H9 (cell line): Measurements from ENCODE around the gene KCNMA1. TPM values are rescaled to one million over a fixed set of nuclear protein-coding genes. Genes with fewer than 3 reads are reported as not detected.

ENCODE experiments used
- DNase-seq: peaks from one replicate; pipeline ENCODE4 v3.0.0-alpha.2; 2017
- H2AFZ ChIP-seq: one replicate; pipeline ENCODE4 v1.6.1; 2013; ENCODE audit warnings: mild to moderate bottlenecking, low read length, control low read depth, moderate library complexity
- H2AK5ac ChIP-seq: 2 replicates; pipeline ENCODE4 v1.6.1; 2013; ENCODE audit warnings: low read length, control low read depth, mixed read lengths; ENCODE audit not compliant: insufficient read length
- H2BK120ac ChIP-seq: one replicate; pipeline ENCODE4 v1.6.1; 2013; ENCODE audit warnings: low read depth, mild to moderate bottlenecking, low read length, control low read depth, inconsistent platforms; ENCODE audit not compliant: poor library complexity, severe bottlenecking
- H2BK12ac ChIP-seq: 2 replicates; pipeline ENCODE4 v1.6.1; 2013; ENCODE audit warnings: low read length, control low read depth, mixed read lengths, low read depth; ENCODE audit not compliant: insufficient read length
- H2BK15ac ChIP-seq: 2 replicates; pipeline ENCODE4 v1.6.1; 2013; ENCODE audit warnings: low read depth, low read length, control low read depth
- H2BK20ac ChIP-seq: one replicate; pipeline ENCODE4 v1.6.1; 2013; ENCODE audit warnings: low read depth, mild to moderate bottlenecking, low read length, control low read depth, inconsistent platforms; ENCODE audit not compliant: poor library complexity, severe bottlenecking
- H2BK5ac ChIP-seq: 2 replicates; pipeline ENCODE4 v1.6.1; 2013; ENCODE audit warnings: low read length, control low read depth, mixed read lengths; ENCODE audit not compliant: insufficient read length
- H3K14ac ChIP-seq: 2 replicates; pipeline ENCODE4 v1.6.1; 2013; ENCODE audit warnings: low read length, control low read depth; ENCODE audit not compliant: insufficient read depth
- H3K18ac ChIP-seq: 2 replicates; pipeline ENCODE4 v1.6.1; 2013; ENCODE audit warnings: low read depth, mild to moderate bottlenecking, mixed read lengths, low read length, control low read depth; ENCODE audit not compliant: insufficient read length
- H3K23ac ChIP-seq: 2 replicates; pipeline ENCODE4 v1.6.1; 2013; ENCODE audit warnings: low read length, control low read depth, mixed read lengths, low read depth; ENCODE audit not compliant: insufficient read length
- H3K23me2 ChIP-seq: 2 replicates; pipeline ENCODE4 v1.6.1; 2013; ENCODE audit warnings: low read depth, mild to moderate bottlenecking, mixed read lengths, low read length, control low read depth; ENCODE audit not compliant: insufficient read length, poor library complexity, severe bottlenecking
- H3K27ac ChIP-seq: 2 replicates; pipeline ENCODE4 v1.5.1; 2013; ENCODE audit warnings: low read length, control low read depth, mixed read lengths, low read depth; ENCODE audit not compliant: insufficient read length
- H3K27me3 ChIP-seq: 2 replicates; pipeline ENCODE4 v1.6.1; 2013; ENCODE audit warnings: low read length, control low read depth, inconsistent platforms; ENCODE audit not compliant: insufficient read depth
- H3K4ac ChIP-seq: 2 replicates; pipeline ENCODE4 v1.6.1; 2013; ENCODE audit warnings: low read depth, mild to moderate bottlenecking, control low read depth, inconsistent platforms, low read length, moderate library complexity
- H3K4me1 ChIP-seq: 2 replicates; pipeline ENCODE4 v1.6.1; 2013; ENCODE audit warnings: low read length, control low read depth, inconsistent platforms; ENCODE audit not compliant: insufficient read depth
- H3K4me2 ChIP-seq: 2 replicates; pipeline ENCODE4 v1.6.1; 2013; ENCODE audit warnings: low read length, control low read depth, mixed read lengths; ENCODE audit not compliant: insufficient read length, insufficient read depth
- H3K56ac ChIP-seq: 2 replicates; pipeline ENCODE4 v1.6.1; 2013; ENCODE audit warnings: low read depth, mild to moderate bottlenecking, mixed read lengths, low read length, control low read depth; ENCODE audit not compliant: insufficient read length
- H3K79me1 ChIP-seq: 2 replicates; pipeline ENCODE4 v1.6.1; 2013; ENCODE audit warnings: low read depth, mild to moderate bottlenecking, moderate library complexity, low read length, control low read depth, inconsistent platforms; ENCODE audit not compliant: insufficient read depth, poor library complexity, severe bottlenecking
- H3K79me2 ChIP-seq: 2 replicates; pipeline ENCODE4 v1.6.1; 2013; ENCODE audit warnings: low read length, control low read depth, inconsistent platforms; ENCODE audit not compliant: insufficient read depth
- H3K9ac ChIP-seq: 2 replicates; pipeline ENCODE4 v1.6.1; 2013; ENCODE audit warnings: low read length, control low read depth, mixed read lengths; ENCODE audit not compliant: insufficient read length; ENCODE audit errors: extremely low read depth
- H3K9me3 ChIP-seq: one replicate; pipeline ENCODE4 v1.6.1; 2013; ENCODE audit warnings: low read depth, low read length, inconsistent platforms; ENCODE audit not compliant: control insufficient read depth
- H3T11ph ChIP-seq: one replicate; pipeline ENCODE4 v1.6.1; 2013; ENCODE audit warnings: mild to moderate bottlenecking, low read length, control low read depth, inconsistent platforms
- H4K20me1 ChIP-seq: one replicate; pipeline ENCODE4 v1.6.1; 2013; ENCODE audit not compliant: control insufficient read depth, insufficient read length, insufficient read depth
- H4K5ac ChIP-seq: 2 replicates; pipeline ENCODE4 v1.6.1; 2013; ENCODE audit warnings: low read depth, mild to moderate bottlenecking, mixed read lengths, low read length, control low read depth; ENCODE audit not compliant: insufficient read length
- H4K8ac ChIP-seq: replicated peaks from 2 replicates; pipeline ENCODE4 v1.6.1; 2013; ENCODE audit warnings: low read length, control low read depth, mixed read lengths, low read depth; ENCODE audit not compliant: insufficient read length
- H4K91ac ChIP-seq: 2 replicates; pipeline ENCODE4 v1.6.1; 2013; ENCODE audit warnings: low read depth, mild to moderate bottlenecking, moderate library complexity, mixed read lengths, low read length, control low read depth; ENCODE audit not compliant: insufficient read length
- H3K27ac Mint-ChIP-seq, 3 experiments: 2 replicates in 2 of 3; 3 replicates in 1 of 3; pipeline ENCODE4 v1.8.0; 2020 to 2021; ENCODE audit warnings: mixed read lengths in 3 of 3, mild to moderate bottlenecking in 1 of 3, moderate library complexity in 1 of 3
- H3K27me3 Mint-ChIP-seq: 2 replicates; pipeline ENCODE4 v1.8.0; 2021; ENCODE audit warnings: low read depth, mild to moderate bottlenecking, moderate library complexity, mixed read lengths
- H3K36me3 Mint-ChIP-seq, 3 experiments: 2 replicates in 2 of 3; 3 replicates in 1 of 3; pipeline ENCODE4 v1.8.0; 2020 to 2021; ENCODE audit warnings: low read depth in 3 of 3, mixed read lengths in 3 of 3; ENCODE audit not compliant: insufficient read depth in 1 of 3
- H3K4me1 Mint-ChIP-seq, 2 experiments: 2 replicates each; pipeline ENCODE4 v1.8.0; 2020; ENCODE audit warnings: mixed read lengths in 2 of 2
- H3K4me3 Mint-ChIP-seq, 2 experiments: 2 replicates in 1 of 2; 3 replicates in 1 of 2; pipeline ENCODE4 v1.8.0; 2020 to 2021; ENCODE audit warnings: mild to moderate bottlenecking in 2 of 2, mixed read lengths in 2 of 2, moderate library complexity in 1 of 2
- H3K9me3 Mint-ChIP-seq, 2 experiments: 2 replicates in 1 of 2; 3 replicates in 1 of 2; pipeline ENCODE4 v1.8.0; 2020; ENCODE audit warnings: mild to moderate bottlenecking in 2 of 2, mixed read lengths in 2 of 2, moderate library complexity in 1 of 2
- total RNA-seq: library from RNA; stranded (reverse); gene quantifications from 2 replicates; pipeline ENCODE4 v1.2.1, GENCODE V29; 2021
- TF ChIP-seq, protein P1 (sequence below): fragments of 200-600 bp; sonication (generic); conservative IDR thresholded peaks from 3 replicates; pipeline ENCODE4 v1.8.0; 2021; ENCODE audit warnings: antibody characterized with exemption, mild to moderate bottlenecking

Gene KCNMA1
- total RNA-seq, 1 experiment from 2014 or later: 2.0 TPM

DNA sequence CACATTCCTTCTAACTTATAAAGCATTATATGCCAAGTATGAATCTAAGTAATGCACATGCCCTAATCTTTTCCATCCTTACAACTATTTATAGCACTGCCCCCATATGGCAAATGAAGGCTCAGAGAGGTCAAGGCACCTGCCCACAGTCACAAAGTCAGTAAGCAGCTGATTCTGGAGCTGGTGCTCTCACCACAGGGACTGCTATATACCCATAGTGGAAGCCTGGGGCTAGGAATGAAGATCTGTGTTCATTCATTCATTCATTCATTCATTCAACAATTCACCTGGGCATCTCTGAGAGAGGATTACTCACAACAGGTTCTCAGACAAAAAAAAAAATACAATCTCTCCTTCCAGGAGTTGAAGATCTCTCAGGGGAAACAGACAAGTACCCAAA, 213.4 kb downstream of the KCNMA1 start:
- Histone ChIP-seq H4K20me1 (no peaks in the 10 kb centered on the region), H3K9ac (no peak overlapping the region), H4K91ac (no peak overlapping the region), H3K79me2 (no peaks in the 10 kb centered on the region), H3K27me3 (no peaks in the 10 kb centered on the region), H3T11ph (no peak overlapping the region), H4K8ac (no peak overlapping the region), H2BK120ac (no peak overlapping the region), H3K79me1 (no peaks in the 10 kb centered on the region), H3K4me2 (no peak overlapping the region), H2BK15ac (no peak overlapping the region), H3K18ac (no peak overlapping the region), H3K4ac (no peak overlapping the region), H3K9me3 (no peaks in the 10 kb centered on the region), H3K56ac (no peak overlapping the region), H2BK20ac (no peak overlapping the region), H3K4me1 (no peaks in the 10 kb centered on the region), H2BK12ac (no peak overlapping the region), H2BK5ac (no peak overlapping the region), H3K23ac (no peak overlapping the region), H3K27ac (no peak overlapping the region), H3K23me2 (no peaks in the 10 kb centered on the region), H3K14ac (no peak overlapping the region), H2AFZ (no peak overlapping the region), H2AK5ac (no peak overlapping the region), H4K5ac (no peak overlapping the region)
- DNase-seq: no peak
- no peaks in the 10 kb centered on the region; the same call in 1 of the 2 replicates for H3K27me3 Mint-ChIP-seq
- TF ChIP-seq, protein P1, sequence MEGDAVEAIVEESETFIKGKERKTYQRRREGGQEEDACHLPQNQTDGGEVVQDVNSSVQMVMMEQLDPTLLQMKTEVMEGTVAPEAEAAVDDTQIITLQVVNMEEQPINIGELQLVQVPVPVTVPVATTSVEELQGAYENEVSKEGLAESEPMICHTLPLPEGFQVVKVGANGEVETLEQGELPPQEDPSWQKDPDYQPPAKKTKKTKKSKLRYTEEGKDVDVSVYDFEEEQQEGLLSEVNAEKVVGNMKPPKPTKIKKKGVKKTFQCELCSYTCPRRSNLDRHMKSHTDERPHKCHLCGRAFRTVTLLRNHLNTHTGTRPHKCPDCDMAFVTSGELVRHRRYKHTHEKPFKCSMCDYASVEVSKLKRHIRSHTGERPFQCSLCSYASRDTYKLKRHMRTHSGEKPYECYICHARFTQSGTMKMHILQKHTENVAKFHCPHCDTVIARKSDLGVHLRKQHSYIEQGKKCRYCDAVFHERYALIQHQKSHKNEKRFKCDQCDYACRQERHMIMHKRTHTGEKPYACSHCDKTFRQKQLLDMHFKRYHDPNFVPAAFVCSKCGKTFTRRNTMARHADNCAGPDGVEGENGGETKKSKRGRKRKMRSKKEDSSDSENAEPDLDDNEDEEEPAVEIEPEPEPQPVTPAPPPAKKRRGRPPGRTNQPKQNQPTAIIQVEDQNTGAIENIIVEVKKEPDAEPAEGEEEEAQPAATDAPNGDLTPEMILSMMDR: no peak
- H3K27ac Mint-ChIP-seq: no peak overlapping the region
- no peaks in the 10 kb centered on the region for H3K36me3 Mint-ChIP-seq
- H3K4me1 Mint-ChIP-seq: peaks cover 0 to 3% of the 10 kb centered on the region in 2 experiments; a peak in 1 of 4 replicates
- H3K9me3 Mint-ChIP-seq: no peaks in the 10 kb centered on the region
- no peak overlapping the region for H3K4me3 Mint-ChIP-seq
